ENCODE measurements around the gene WNT2B.

WNT2B gene

GRCh38 chr1:112514901-112515300 is 6.1 kb downstream of the WNT2B start:
- H3K27ac ChIP-seq (replicated peaks), result no peak overlapping the region
- H3K4me3 ChIP-seq (replicated peaks; ENCODE audit: insufficient read depth, low read length), result no peak overlapping the region
- H3K27me3 ChIP-seq (ENCODE audit: insufficient read depth, poor library complexity, severe bottlenecking), result peaks cover 7% of the 10 kb centered on the region
- DNase-seq (ENCODE audit: low read depth in 1 of 2, low spot score in 1 of 2), result no peak
- no peak for TF ChIP-seq POLR2AphosphoS5 (IDR thresholded peaks at IDR 0.05; ENCODE audit: low read depth)

GRCh38 chr1:112515311-112516009 is 6.7 kb downstream of the WNT2B start:
- Histone ChIP-seq H3K4me3 (replicated peaks; ENCODE audit: insufficient read depth, low read length) (no peak overlapping the region), H3K27ac (replicated peaks) (no peak overlapping the region), H3K27me3 (ENCODE audit: insufficient read depth, poor library complexity, severe bottlenecking) (peaks cover 2% of the 10 kb centered on the region)
- TF ChIP-seq CTCF (IDR thresholded peaks at IDR 0.05; ENCODE audit: insufficient read depth, low read length) (no peak), REST (IDR thresholded peaks at IDR 0.05; ENCODE audit: insufficient replicate concordance, low read depth) (peak; percentile 66)
- DNase-seq (ENCODE audit: low read depth in 1 of 2, low spot score in 1 of 2), result no peak

- Histone ChIP-seq H3K4me3 (replicated peaks; ENCODE audit: insufficient read depth, low read length) (no peak overlapping the region), H3K27ac (replicated peaks) (no peak overlapping the region), H3K27me3 (ENCODE audit: insufficient read depth, poor library complexity, severe bottlenecking) (no peaks in the 10 kb centered on the region)
- DNase-seq (ENCODE audit: low read depth in 1 of 2, low spot score in 1 of 2), result no peak
- TF ChIP-seq POLR2AphosphoS5 (IDR thresholded peaks at IDR 0.05; ENCODE audit: low read depth) (no peak), CTCF (IDR thresholded peaks at IDR 0.05; ENCODE audit: insufficient read depth, low read length) (no peak), REST (IDR thresholded peaks at IDR 0.05; ENCODE audit: insufficient replicate concordance, low read depth) (no peak), SPI1 (IDR thresholded peaks at IDR 0.05; ENCODE audit: borderline replicate concordance, low read depth) (no peak), GABPA (IDR thresholded peaks at IDR 0.05; ENCODE audit: low read depth) (no peak)
Observed at GRCh38 chr1:112516141-112516540, 7.4 kb downstream of the WNT2B start.

GRCh38 chr1:112517231-112517630 is 8.5 kb downstream of the WNT2B start:
- Histone ChIP-seq H3K27ac (replicated peaks) (no peak overlapping the region), H3K4me3 (replicated peaks; ENCODE audit: insufficient read depth, low read length) (no peak overlapping the region), H3K27me3 (ENCODE audit: insufficient read depth, poor library complexity, severe bottlenecking) (no peaks in the 10 kb centered on the region)
- no peak for DNase-seq (ENCODE audit: low read depth in 1 of 2, low spot score in 1 of 2)
- no peak for TF ChIP-seq REST (IDR thresholded peaks at IDR 0.05; ENCODE audit: insufficient replicate concordance, low read depth)
- TF ChIP-seq CTCF (IDR thresholded peaks at IDR 0.05; ENCODE audit: insufficient read depth, low read length), result no peak
- TF ChIP-seq GABPA (IDR thresholded peaks at IDR 0.05; ENCODE audit: low read depth), result no peak
- TF ChIP-seq POLR2AphosphoS5 (IDR thresholded peaks at IDR 0.05; ENCODE audit: low read depth), result no peak
- TF ChIP-seq SPI1 (IDR thresholded peaks at IDR 0.05; ENCODE audit: borderline replicate concordance, low read depth), result no peak
